GM18498 (cell line): ENCODE measurements around the gene DVL2.

Experiments used
- ATAC-seq: cut with Tn5 transposase; IDR thresholded peaks from one replicate; pipeline ENCODE4 v1.9.1; 2021; ENCODE audit warnings: mild to moderate bottlenecking, moderate library complexity; ENCODE audit not compliant: unreplicated experiment

The DVL2 gene

DNA sequence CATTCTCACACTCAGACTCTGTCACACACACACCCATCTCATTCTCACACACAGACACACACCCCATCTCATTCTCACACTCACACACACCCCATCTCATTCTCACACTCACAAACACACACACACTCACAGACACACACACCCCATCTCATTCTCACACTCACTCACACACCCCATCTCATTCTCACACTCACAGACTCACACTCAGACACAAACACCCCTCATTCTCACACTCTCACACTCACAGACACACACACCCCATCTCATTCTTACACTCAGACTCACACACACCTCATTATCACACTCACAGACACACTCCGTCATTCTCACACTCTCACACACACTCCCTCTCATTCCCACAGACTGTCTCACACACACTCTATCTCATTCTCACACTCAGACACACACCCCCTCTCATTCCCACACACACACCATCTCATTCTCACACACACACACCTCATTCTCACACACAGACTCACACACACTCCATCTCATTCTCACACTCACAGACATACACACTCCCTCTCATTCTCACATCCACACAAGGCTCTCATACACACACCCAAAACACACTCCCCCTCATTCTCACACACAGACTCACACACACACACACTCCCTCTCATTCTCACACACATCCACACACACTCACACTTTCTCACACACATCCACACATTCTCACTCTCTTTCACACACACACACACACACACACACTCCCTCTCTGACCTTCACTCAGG lies 58.0 kb downstream of the DVL2 start:
- ATAC-seq = no peak
